A673 (cell line): ENCODE data around the gene MAX.
"Not testable (repeated sequence)": the region's sequence is repeated elsewhere in the genome, so short reads cannot be mapped to it uniquely, and the experiment has no call there.

Experiments used
- EZH2 ChIP-seq: fragments of 200-600 bp; sonication (generic); IDR thresholded peaks from 2 replicates; pipeline ENCODE4 v1.6.1; 2017; ENCODE audit warnings: borderline replicate concordance, low read depth, mild to moderate bottlenecking, mixed read lengths, antibody characterized with exemption, low read length; ENCODE audit not compliant: poor library complexity, severe bottlenecking
- TF ChIP-seq, protein P1 (sequence below): fragments of 300-800, 200-600 bp; sonication (generic); conservative IDR thresholded peaks from 2 replicates; pipeline ENCODE4 v1.5.1; 2017; ENCODE audit warnings: low read depth, mild to moderate bottlenecking, antibody characterized with exemption, low read length, moderate library complexity, mixed read lengths

DNA sequence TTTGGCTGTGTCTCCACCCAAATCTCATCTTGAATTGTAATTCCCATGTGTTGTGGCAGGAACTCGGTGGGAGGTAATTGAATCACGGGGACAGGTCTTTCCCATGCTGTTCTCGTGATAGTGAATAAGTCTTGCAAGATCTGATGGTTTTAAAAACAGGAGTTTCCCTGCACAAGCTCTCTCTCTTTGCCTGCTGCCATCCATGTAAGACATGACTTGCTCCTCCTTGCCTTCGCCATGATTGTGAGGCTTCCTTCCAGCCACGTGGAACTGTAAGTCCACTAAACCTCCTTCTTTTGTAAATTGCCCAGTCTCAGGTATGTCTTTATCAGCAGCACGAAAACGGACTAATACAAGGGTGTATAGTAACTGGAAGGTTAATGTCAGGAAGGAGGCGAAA, 14.5 kb downstream of the MAX start:
- TF ChIP-seq, protein P1, sequence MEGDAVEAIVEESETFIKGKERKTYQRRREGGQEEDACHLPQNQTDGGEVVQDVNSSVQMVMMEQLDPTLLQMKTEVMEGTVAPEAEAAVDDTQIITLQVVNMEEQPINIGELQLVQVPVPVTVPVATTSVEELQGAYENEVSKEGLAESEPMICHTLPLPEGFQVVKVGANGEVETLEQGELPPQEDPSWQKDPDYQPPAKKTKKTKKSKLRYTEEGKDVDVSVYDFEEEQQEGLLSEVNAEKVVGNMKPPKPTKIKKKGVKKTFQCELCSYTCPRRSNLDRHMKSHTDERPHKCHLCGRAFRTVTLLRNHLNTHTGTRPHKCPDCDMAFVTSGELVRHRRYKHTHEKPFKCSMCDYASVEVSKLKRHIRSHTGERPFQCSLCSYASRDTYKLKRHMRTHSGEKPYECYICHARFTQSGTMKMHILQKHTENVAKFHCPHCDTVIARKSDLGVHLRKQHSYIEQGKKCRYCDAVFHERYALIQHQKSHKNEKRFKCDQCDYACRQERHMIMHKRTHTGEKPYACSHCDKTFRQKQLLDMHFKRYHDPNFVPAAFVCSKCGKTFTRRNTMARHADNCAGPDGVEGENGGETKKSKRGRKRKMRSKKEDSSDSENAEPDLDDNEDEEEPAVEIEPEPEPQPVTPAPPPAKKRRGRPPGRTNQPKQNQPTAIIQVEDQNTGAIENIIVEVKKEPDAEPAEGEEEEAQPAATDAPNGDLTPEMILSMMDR = not testable (repeated sequence)
- not testable (repeated sequence) for TF ChIP-seq EZH2
